Suprapubic skin (tissue), 3 donors: Measurements from ENCODE around the gene SNX2.

Source experiments
- POLR2A ChIP-seq, 2 donors: fragments of 450-650 bp; IDR thresholded peaks; one replicate each; pipeline ENCODE4 v1.6.1; 2017; ENCODE audit warnings: antibody characterized with exemption in 2 of 2, mild to moderate bottlenecking in 2 of 2, moderate library complexity in 2 of 2
- TF ChIP-seq, protein P1 (sequence below), 2 donors: fragments of 200-600 bp in 1 of 2; fragments of 450-650 bp in 1 of 2; sonication (generic) in 1 of 2; IDR thresholded peaks; one replicate each; pipeline ENCODE4 v1.5.1; 2016 to 2019; ENCODE audit warnings: antibody characterized with exemption in 2 of 2, mild to moderate bottlenecking in 1 of 2, moderate library complexity in 1 of 2

DNA sequence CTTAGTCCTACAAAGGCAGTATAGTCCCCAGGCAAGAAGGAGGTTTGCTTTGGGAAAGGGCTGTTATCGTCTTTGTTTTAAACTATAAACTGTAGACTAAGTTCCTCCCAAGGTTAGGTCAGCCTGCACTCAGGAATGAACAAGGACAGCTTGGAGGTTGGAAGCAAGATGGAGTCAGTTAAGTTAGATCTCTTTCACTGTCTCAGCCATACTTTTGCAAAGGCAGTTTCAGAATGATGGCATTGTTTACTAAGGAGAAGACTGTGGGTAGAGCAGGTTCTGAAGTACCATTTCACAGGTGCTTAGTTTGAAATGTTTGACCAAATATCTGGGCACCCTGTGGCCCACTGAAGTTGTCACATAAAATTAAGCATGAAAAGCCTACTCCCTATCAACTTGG, 90.0 kb downstream of the SNX2 start:
- TF ChIP-seq, protein P1, sequence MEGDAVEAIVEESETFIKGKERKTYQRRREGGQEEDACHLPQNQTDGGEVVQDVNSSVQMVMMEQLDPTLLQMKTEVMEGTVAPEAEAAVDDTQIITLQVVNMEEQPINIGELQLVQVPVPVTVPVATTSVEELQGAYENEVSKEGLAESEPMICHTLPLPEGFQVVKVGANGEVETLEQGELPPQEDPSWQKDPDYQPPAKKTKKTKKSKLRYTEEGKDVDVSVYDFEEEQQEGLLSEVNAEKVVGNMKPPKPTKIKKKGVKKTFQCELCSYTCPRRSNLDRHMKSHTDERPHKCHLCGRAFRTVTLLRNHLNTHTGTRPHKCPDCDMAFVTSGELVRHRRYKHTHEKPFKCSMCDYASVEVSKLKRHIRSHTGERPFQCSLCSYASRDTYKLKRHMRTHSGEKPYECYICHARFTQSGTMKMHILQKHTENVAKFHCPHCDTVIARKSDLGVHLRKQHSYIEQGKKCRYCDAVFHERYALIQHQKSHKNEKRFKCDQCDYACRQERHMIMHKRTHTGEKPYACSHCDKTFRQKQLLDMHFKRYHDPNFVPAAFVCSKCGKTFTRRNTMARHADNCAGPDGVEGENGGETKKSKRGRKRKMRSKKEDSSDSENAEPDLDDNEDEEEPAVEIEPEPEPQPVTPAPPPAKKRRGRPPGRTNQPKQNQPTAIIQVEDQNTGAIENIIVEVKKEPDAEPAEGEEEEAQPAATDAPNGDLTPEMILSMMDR (IDR thresholded peaks at IDR 0.05), result no peak
- TF ChIP-seq POLR2A (IDR thresholded peaks at IDR 0.05), result no peak
